Stimulated activated naive CD4-positive, alpha-beta T cell treated with Interleukin-2 at 50 U/mL for 16 hours (primary cell): ENCODE measurements around the gene RENBP.

ENCODE experiments used
- DNase-seq: peaks from one replicate; lab custom pipeline; 2025; lab: John Stamatoyannopoulos, UW

RENBP gene

GRCh38 chrX:153888344-153888743 lies 56.1 kb downstream of the RENBP start:
- no peak for DNase-seq

GRCh38 chrX:153887385-153887784 lies 57.1 kb downstream of the RENBP start:
- no peak for DNase-seq

- DNase-seq = no peak
Observed at GRCh38 chrX:153886915-153887314, 57.5 kb downstream of the RENBP start.

GRCh38 chrX:153885968-153886903 lies 58.2 kb downstream of the RENBP start, which contains the start of gene L1CAM:
Gene L1CAM, minus strand, starts transcription at chrX:153886173. Its CDS starts 10,337 bp downstream, at chrX:153875836.
- DNase-seq = peak; percentile 48
